Heart left ventricle (tissue), 13 donors: Measurements from ENCODE around the gene BCAS1.

Experiments used
- POLR2A ChIP-seq, 2 donors: fragments of 450-650 bp; IDR thresholded peaks; one replicate each; pipeline ENCODE4 v1.6.1; 2017; ENCODE audit warnings: antibody characterized with exemption in 2 of 2, mild to moderate bottlenecking in 2 of 2, moderate library complexity in 2 of 2
- TF ChIP-seq, protein P1 (sequence below), 12 donors: fragments of 200-600 bp; sonication (generic) in 4 of 12; IDR thresholded peaks; one replicate each; pipeline versions ENCODE4 v1.5.0 to v1.8.0; 2018 to 2022; ENCODE audit warnings: antibody characterized with exemption in 12 of 12, mild to moderate bottlenecking in 5 of 12
- donor health status: ischemic (EF 13 %, LVEDD 7.1; RV severe dilation, severe dysfunction).
- donor health status: DM: no; HTN: yes; CAD: no.
- donor health status: DM: no; HTN: no; CAD: no.
- donor health status: ischemic (EF 25% LVEDD 6.9; RV normal size, moderate dysfunction).
- donor health status: ischemic (EF 25% LVEDD 5.7; RV mildly dilated, moderate dysfunction).
- donor health status: ischemic (EF 35%, LVEDD 5.7; RV mildly dilated, moderate dysfunction).
- donor health status: nonischemic (EF 11% LVEDD 7.7; RV severe dilation, severe dysfunction).
- donor health status: DM: yes; HTN: yes; CAD: no.
- donor health status: PGD.
- donor health status: ischemic (EF 29% LVEDD 5.4; RV normal size, mild dysfunction).
- donor health status: nonischemic (EF 23%, LVEDD 6.1; RV moderate dilation, normal function).

DNA sequence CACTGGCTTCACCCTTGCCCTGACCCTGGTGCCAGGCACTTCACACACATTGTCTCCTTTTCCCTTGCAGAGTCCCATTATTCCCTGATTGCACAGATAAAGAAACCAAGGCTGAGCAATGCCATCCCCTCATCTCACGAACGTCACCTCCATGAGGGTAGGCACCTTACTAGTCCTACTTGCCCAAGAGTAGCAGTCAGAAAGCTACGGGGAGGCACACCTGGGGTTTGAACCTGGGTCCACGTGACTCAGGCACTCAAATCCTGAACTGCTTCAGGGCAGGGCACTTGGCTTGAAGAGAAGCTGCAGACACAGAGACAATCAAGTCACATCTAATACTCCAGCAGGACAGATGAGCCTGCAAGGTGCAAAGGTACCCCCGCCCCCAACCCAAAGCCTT, 1.9 kb downstream of the BCAS1 start:
- TF ChIP-seq, protein P1, sequence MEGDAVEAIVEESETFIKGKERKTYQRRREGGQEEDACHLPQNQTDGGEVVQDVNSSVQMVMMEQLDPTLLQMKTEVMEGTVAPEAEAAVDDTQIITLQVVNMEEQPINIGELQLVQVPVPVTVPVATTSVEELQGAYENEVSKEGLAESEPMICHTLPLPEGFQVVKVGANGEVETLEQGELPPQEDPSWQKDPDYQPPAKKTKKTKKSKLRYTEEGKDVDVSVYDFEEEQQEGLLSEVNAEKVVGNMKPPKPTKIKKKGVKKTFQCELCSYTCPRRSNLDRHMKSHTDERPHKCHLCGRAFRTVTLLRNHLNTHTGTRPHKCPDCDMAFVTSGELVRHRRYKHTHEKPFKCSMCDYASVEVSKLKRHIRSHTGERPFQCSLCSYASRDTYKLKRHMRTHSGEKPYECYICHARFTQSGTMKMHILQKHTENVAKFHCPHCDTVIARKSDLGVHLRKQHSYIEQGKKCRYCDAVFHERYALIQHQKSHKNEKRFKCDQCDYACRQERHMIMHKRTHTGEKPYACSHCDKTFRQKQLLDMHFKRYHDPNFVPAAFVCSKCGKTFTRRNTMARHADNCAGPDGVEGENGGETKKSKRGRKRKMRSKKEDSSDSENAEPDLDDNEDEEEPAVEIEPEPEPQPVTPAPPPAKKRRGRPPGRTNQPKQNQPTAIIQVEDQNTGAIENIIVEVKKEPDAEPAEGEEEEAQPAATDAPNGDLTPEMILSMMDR (IDR thresholded peaks at IDR 0.05), result no peak
- TF ChIP-seq POLR2A (IDR thresholded peaks at IDR 0.05), result no peak
